ENCODE data around the gene CLRN1. TPM values are rescaled to one million over a fixed set of nuclear protein-coding genes. Genes with fewer than 3 reads are reported as not detected.
"Not testable (repeated sequence)": the region's sequence is repeated elsewhere in the genome, so short reads cannot be mapped to it uniquely, and the experiment has no call there.

The CLRN1 gene
- total RNA-seq, 1 experiment from 2014 or later, result not detected

GRCh38 chr3:151002003-151002981, 29.8 kb upstream of the CLRN1 start:
- Histone ChIP-seq H3K36me3 (no peaks in the 10 kb centered on the region), H3K4me1 (replicated peaks) (0 out of 2 replicates have a peak, but pooled peaks cover 6% of the 10 kb centered on the region), H3K27ac (no peak overlapping the region), H3K27me3 (replicated peaks) (no peaks in the 10 kb centered on the region; the same call in 1 of the 2 replicates), H3K9me3 (replicated peaks) (no peaks in the 10 kb centered on the region), H3K4me3 (no peak overlapping the region)
- no peak for DNase-seq (ENCODE audit: low read depth in 1 of 2, low spot score in 2 of 2)

GRCh38 chr3:150998996-150999395, 26.5 kb upstream of the CLRN1 start:
- Histone ChIP-seq H3K27ac (no peak overlapping the region), H3K27me3 (replicated peaks) (no peaks in the 10 kb centered on the region; the same call in none of the 2 replicates), H3K4me1 (replicated peaks) (0 out of 2 replicates have a peak, but pooled peaks cover 6% of the 10 kb centered on the region), H3K36me3 (no peaks in the 10 kb centered on the region), H3K9me3 (replicated peaks) (no peaks in the 10 kb centered on the region), H3K4me3 (no peak overlapping the region)
- DNase-seq (ENCODE audit: low read depth in 1 of 2, low spot score in 2 of 2), result no peak

GRCh38 chr3:150996731-150997130, 24.2 kb upstream of the CLRN1 start:
- Histone ChIP-seq H3K4me3 (no peak overlapping the region), H3K36me3 (no peaks in the 10 kb centered on the region), H3K4me1 (replicated peaks) (no peaks in the 10 kb centered on the region), H3K9me3 (replicated peaks) (no peaks in the 10 kb centered on the region), H3K27me3 (replicated peaks) (no peaks in the 10 kb centered on the region; the same call in none of the 2 replicates), H3K27ac (no peak overlapping the region)
- DNase-seq (ENCODE audit: low read depth in 1 of 2, low spot score in 2 of 2), result no peak

- Histone ChIP-seq H3K27ac (no peak overlapping the region), H3K27me3 (replicated peaks) (peaks cover 6% of the 10 kb centered on the region), H3K36me3 (no peaks in the 10 kb centered on the region), H3K9me3 (replicated peaks) (no peaks in the 10 kb centered on the region), H3K4me1 (replicated peaks) (no peaks in the 10 kb centered on the region), H3K4me3 (no peak overlapping the region)
- DNase-seq (ENCODE audit: low read depth in 1 of 2, low spot score in 2 of 2), result no peak
Measured at GRCh38 chr3:150995510-150995909, 23.0 kb upstream of the CLRN1 start.

- no peaks in the 10 kb centered on the region for H3K9me3 ChIP-seq (replicated peaks)
- no peaks in the 10 kb centered on the region for H3K36me3 ChIP-seq
- DNase-seq (ENCODE audit: low read depth in 1 of 2, low spot score in 2 of 2), result no peak
- H3K4me3 ChIP-seq, result no peak overlapping the region
- no peak overlapping the region for H3K27ac ChIP-seq
- no peaks in the 10 kb centered on the region for H3K4me1 ChIP-seq (replicated peaks)
- peaks cover 15% of the 10 kb centered on the region; the same call in 1 of the 2 replicates for H3K27me3 ChIP-seq (replicated peaks)
Measured at GRCh38 chr3:150989208-150989607, 16.7 kb upstream of the CLRN1 start.

- H3K4me3 ChIP-seq; H3K4me1 ChIP-seq (replicated peaks); DNase-seq (ENCODE audit: low read depth in 1 of 2, low spot score in 2 of 2); H3K36me3 ChIP-seq; H3K27ac ChIP-seq; H3K9me3 ChIP-seq (replicated peaks): not testable (repeated sequence)
- peaks cover 15% of the 10 kb centered on the region; the same call in 1 of the 2 replicates for H3K27me3 ChIP-seq (replicated peaks)
Measured at GRCh38 chr3:150988395-150988794, 15.9 kb upstream of the CLRN1 start.

GRCh38 chr3:150985711-150986110, 13.2 kb upstream of the CLRN1 start:
- Histone ChIP-seq H3K27me3 (replicated peaks) (peaks cover 15% of the 10 kb centered on the region; the same call in 1 of the 2 replicates), H3K4me1 (replicated peaks) (no peaks in the 10 kb centered on the region), H3K36me3 (no peaks in the 10 kb centered on the region), H3K27ac (no peak overlapping the region), H3K4me3 (no peak overlapping the region), H3K9me3 (replicated peaks) (no peaks in the 10 kb centered on the region)
- DNase-seq (ENCODE audit: low read depth in 1 of 2, low spot score in 2 of 2), result no peak

- Histone ChIP-seq H3K27ac (no peak overlapping the region), H3K27me3 (replicated peaks) (0 out of 2 replicates have a peak, but pooled peaks cover 8% of the 10 kb centered on the region)
- no peak for DNase-seq (ENCODE audit: low read depth in 1 of 2, low spot score in 2 of 2)
Measured at GRCh38 chr3:150984066-150984465, 11.5 kb upstream of the CLRN1 start.

GRCh38 chr3:150978566-150979148, 6.1 kb upstream of the CLRN1 start:
- no peaks in the 10 kb centered on the region for H3K9me3 ChIP-seq (replicated peaks)
- no peaks in the 10 kb centered on the region for H3K4me1 ChIP-seq (replicated peaks)
- H3K27me3 ChIP-seq (replicated peaks), result 0 out of 2 replicates have a peak, but pooled peaks cover 5% of the 10 kb centered on the region
- DNase-seq (ENCODE audit: low read depth in 1 of 2, low spot score in 2 of 2), result no peak
- H3K4me3 ChIP-seq, result no peak overlapping the region
- H3K27ac ChIP-seq, result no peak overlapping the region
- no peaks in the 10 kb centered on the region for H3K36me3 ChIP-seq

More at GRCh38 chr3:150984066-150984465, 11.5 kb upstream of the CLRN1 start:
- Histone ChIP-seq H3K36me3 (no peaks in the 10 kb centered on the region), H3K4me3 (no peak overlapping the region), H3K9me3 (replicated peaks) (no peaks in the 10 kb centered on the region), H3K4me1 (replicated peaks) (no peaks in the 10 kb centered on the region)

- Histone ChIP-seq H3K9me3 (replicated peaks) (no peaks in the 10 kb centered on the region), H3K36me3 (no peaks in the 10 kb centered on the region), H3K4me3 (no peak overlapping the region), H3K27me3 (replicated peaks) (0 out of 2 replicates have a peak, but pooled peaks cover under 1% of the 10 kb centered on the region), H3K4me1 (replicated peaks) (peaks cover 3% of the 10 kb centered on the region; the same call in 1 of the 2 replicates), H3K27ac (no peak overlapping the region)
- no peak for DNase-seq (ENCODE audit: low read depth in 1 of 2, low spot score in 2 of 2)
Measured at GRCh38 chr3:150975992-150976368, 3.5 kb upstream of the CLRN1 start.

GRCh38 chr3:150975086-150975991, 2.8 kb upstream of the CLRN1 start:
- Histone ChIP-seq H3K27ac (no peak overlapping the region), H3K27me3 (replicated peaks) (no peaks in the 10 kb centered on the region), H3K9me3 (replicated peaks) (no peaks in the 10 kb centered on the region), H3K4me3 (no peak overlapping the region), H3K4me1 (replicated peaks) (peaks cover 8% of the 10 kb centered on the region), H3K36me3 (no peaks in the 10 kb centered on the region)
- DNase-seq (ENCODE audit: low read depth in 1 of 2, low spot score in 2 of 2), result no peak

GRCh38 chr3:150970665-150971324, 1.7 kb downstream of the CLRN1 start:
- DNase-seq (ENCODE audit: low read depth in 1 of 2, low spot score in 2 of 2), result peak; percentile 49 to 74
- H3K4me1 ChIP-seq (replicated peaks), result peaks cover 11% of the 10 kb centered on the region
- H3K4me3 ChIP-seq, result no peak overlapping the region
- H3K27me3 ChIP-seq (replicated peaks), result no peaks in the 10 kb centered on the region; the same call in 1 of the 2 replicates
- no peaks in the 10 kb centered on the region for H3K36me3 ChIP-seq
- no peaks in the 10 kb centered on the region for H3K9me3 ChIP-seq (replicated peaks)
- H3K27ac ChIP-seq, result peak overlapping the region; percentile 39
